Measurements from ENCODE around the gene DHDH.

DHDH gene

DNA sequence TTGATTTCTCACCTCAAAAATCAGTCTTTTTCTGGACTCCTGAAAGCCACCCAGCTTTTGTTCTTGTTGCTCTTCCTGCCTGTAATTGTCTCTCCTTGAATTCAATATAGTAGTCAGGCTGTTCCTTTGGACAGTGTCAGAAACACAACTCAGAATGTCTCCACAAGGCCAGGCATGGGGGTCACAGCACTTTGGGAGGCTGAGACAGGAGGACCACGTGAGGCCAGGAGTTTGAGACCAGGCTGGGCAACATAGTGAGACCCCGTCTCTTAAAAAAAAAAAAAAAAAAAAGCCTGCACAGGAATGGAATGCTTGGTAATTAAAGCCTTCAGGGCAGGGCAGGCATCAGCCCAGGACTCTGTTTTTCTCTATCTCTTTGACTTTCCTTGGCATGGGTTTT, 12.3 kb downstream of the DHDH start:
- TF ChIP-seq, protein P1, sequence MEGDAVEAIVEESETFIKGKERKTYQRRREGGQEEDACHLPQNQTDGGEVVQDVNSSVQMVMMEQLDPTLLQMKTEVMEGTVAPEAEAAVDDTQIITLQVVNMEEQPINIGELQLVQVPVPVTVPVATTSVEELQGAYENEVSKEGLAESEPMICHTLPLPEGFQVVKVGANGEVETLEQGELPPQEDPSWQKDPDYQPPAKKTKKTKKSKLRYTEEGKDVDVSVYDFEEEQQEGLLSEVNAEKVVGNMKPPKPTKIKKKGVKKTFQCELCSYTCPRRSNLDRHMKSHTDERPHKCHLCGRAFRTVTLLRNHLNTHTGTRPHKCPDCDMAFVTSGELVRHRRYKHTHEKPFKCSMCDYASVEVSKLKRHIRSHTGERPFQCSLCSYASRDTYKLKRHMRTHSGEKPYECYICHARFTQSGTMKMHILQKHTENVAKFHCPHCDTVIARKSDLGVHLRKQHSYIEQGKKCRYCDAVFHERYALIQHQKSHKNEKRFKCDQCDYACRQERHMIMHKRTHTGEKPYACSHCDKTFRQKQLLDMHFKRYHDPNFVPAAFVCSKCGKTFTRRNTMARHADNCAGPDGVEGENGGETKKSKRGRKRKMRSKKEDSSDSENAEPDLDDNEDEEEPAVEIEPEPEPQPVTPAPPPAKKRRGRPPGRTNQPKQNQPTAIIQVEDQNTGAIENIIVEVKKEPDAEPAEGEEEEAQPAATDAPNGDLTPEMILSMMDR (conservative IDR thresholded peaks at IDR 0.05; ENCODE audit: low read depth, low read length) = no peak
- Histone ChIP-seq H3K4me1 (ENCODE audit: low read depth, poor library complexity, severe bottlenecking) (no peaks in the 10 kb centered on the region), H3K4me3 (IDR thresholded peaks at IDR 0.05; ENCODE audit: insufficient read depth, low read depth, low read length) (no peak overlapping the region), H3K79me2 (ENCODE audit: insufficient read depth, low read depth) (no peaks in the 10 kb centered on the region), H2AFZ (ENCODE audit: low read depth) (no peak overlapping the region), H3K27ac (no peak overlapping the region), H3K27me3 (ENCODE audit: insufficient read depth, low read depth) (no peaks in the 10 kb centered on the region), H3K9ac (no peak overlapping the region), H4K20me1 (ENCODE audit: insufficient read depth) (no peaks in the 10 kb centered on the region), H3K4me2 (no peak overlapping the region), H3K36me3 (ENCODE audit: insufficient read depth) (no peaks in the 10 kb centered on the region)

DNA sequence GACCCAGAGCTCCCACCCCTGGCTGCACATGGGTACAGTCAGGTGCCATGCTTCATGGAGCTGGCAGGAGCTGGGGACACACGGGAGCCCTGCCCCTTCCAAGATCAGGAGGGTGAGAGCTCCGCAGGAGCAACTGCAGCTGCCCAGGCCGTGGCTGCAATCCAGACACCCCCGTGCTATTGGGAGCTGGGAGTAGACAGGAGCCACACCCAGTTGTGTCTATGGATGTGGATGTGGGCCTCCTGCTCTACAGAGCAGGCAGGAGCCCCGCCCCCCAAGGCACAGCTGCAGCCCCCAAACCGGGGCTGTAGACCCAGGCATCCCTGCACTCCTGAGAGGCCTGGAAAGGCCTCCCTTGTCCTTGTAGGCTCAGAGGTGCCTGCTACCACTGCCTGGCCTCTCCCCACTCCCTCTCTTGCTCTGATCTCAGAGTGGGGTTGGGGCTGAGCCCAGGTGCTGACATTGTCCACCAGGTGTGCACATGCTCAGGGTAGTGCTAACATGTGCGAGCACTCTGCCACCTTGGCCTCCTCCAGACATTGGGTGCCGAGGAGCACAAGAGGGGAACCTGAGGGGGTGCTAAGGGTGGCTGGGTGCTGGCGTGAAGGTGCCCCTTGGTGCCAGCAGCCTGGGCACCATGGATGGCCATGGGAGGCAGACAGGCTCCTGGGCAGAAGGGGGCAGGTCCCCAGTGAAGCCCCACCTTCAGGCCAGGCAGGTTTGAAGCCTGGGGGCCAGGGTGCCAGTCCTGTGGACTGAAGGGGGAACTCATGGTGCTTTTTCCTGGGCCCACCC, 13.2 kb downstream of the DHDH start:
- TF ChIP-seq, protein P1 (conservative IDR thresholded peaks at IDR 0.05; ENCODE audit: low read depth, low read length) = no peak
- H3K79me2 ChIP-seq (ENCODE audit: insufficient read depth, low read depth) = no peaks in the 10 kb centered on the region
- H4K20me1 ChIP-seq (ENCODE audit: insufficient read depth) = no peaks in the 10 kb centered on the region
- H3K27ac ChIP-seq = no peak overlapping the region
- H3K9ac ChIP-seq = no peak overlapping the region
- H3K4me2 ChIP-seq = no peak overlapping the region
- H3K27me3 ChIP-seq (ENCODE audit: insufficient read depth, low read depth) = no peaks in the 10 kb centered on the region
- H3K4me1 ChIP-seq (ENCODE audit: low read depth, poor library complexity, severe bottlenecking) = no peaks in the 10 kb centered on the region
- H3K4me3 ChIP-seq (IDR thresholded peaks at IDR 0.05; ENCODE audit: insufficient read depth, low read depth, low read length) = no peak overlapping the region
- H3K36me3 ChIP-seq (ENCODE audit: insufficient read depth) = no peaks in the 10 kb centered on the region
- no peak overlapping the region for H2AFZ ChIP-seq (ENCODE audit: low read depth)

DNA sequence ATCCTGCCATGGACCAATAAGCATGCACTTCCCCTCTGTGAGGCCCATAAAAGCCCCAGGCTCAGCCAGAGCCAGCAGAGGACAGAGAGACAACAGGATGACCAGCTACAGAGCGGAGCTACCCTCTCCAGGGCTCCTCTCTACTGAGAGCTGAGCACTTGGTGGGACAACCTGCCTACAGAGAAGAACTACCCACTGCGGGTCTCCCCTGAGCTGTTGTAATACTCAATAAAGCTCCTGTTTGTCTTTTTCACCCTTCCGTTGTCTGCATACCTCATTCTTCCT, 13.7 kb downstream of the DHDH start:
- no peak overlapping the region for H3K27ac ChIP-seq
- H3K4me1 ChIP-seq (ENCODE audit: low read depth, poor library complexity, severe bottlenecking) = no peaks in the 10 kb centered on the region
- H3K9ac ChIP-seq = no peak overlapping the region
- no peaks in the 10 kb centered on the region for H4K20me1 ChIP-seq (ENCODE audit: insufficient read depth)
- H3K79me2 ChIP-seq (ENCODE audit: insufficient read depth, low read depth) = no peaks in the 10 kb centered on the region
- TF ChIP-seq, protein P1 (conservative IDR thresholded peaks at IDR 0.05; ENCODE audit: low read depth, low read length) = no peak
- no peaks in the 10 kb centered on the region for H3K36me3 ChIP-seq (ENCODE audit: insufficient read depth)
- no peaks in the 10 kb centered on the region for H3K27me3 ChIP-seq (ENCODE audit: insufficient read depth, low read depth)
- H3K4me2 ChIP-seq = no peak overlapping the region
- H2AFZ ChIP-seq (ENCODE audit: low read depth) = no peak overlapping the region
- H3K4me3 ChIP-seq (IDR thresholded peaks at IDR 0.05; ENCODE audit: insufficient read depth, low read depth, low read length) = no peak overlapping the region

DNA sequence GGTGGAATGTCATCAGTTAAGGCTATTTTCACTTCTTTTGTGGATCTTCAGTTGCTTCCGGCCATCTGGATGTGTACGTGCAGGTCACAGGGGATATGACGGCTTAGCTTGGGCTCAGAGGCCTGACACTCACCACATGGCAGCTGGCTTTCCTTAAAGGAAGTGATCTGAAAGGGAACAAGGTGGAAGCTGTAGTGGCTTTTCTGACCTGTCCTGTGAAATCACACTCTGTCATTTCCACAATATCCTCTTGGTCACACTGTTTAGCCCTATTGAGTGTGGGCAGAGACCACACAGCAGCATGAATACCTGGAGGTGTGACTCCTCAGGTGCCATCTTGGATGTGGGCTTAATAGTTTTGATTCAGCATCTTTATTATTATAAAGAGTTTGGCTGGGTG, 16.7 kb downstream of the DHDH start:
- H4K20me1 ChIP-seq (ENCODE audit: insufficient read depth) = no peaks in the 10 kb centered on the region
- no peak overlapping the region for H2AFZ ChIP-seq (ENCODE audit: low read depth)
- no peaks in the 10 kb centered on the region for H3K27me3 ChIP-seq (ENCODE audit: insufficient read depth, low read depth)
- H3K4me2 ChIP-seq = no peak overlapping the region
- no peak overlapping the region for H3K4me3 ChIP-seq (IDR thresholded peaks at IDR 0.05; ENCODE audit: insufficient read depth, low read depth, low read length)
- H3K27ac ChIP-seq = no peak overlapping the region
- H3K4me1 ChIP-seq (ENCODE audit: low read depth, poor library complexity, severe bottlenecking) = peaks cover 6% of the 10 kb centered on the region
- no peak overlapping the region for H3K9ac ChIP-seq
- H3K79me2 ChIP-seq (ENCODE audit: insufficient read depth, low read depth) = peaks cover 3% of the 10 kb centered on the region; the same call in 1 of the 2 replicates
- H3K36me3 ChIP-seq (ENCODE audit: insufficient read depth) = no peaks in the 10 kb centered on the region
- TF ChIP-seq, protein P1 (conservative IDR thresholded peaks at IDR 0.05; ENCODE audit: low read depth, low read length) = no peak
